DMS53 treated with DMSO at 0.1 percent for 48 hours (cell line): ENCODE results near the gene RASGRP4.
A peak's percentile ranks its signal among the peaks of the same experiment; 100 is the strongest.
"Not testable (repeated sequence)": the region's sequence is repeated elsewhere in the genome, so short reads cannot be mapped to it uniquely, and the experiment has no call there.

ENCODE experiments used
- DNase-seq: peaks from one replicate; lab custom pipeline; 2025; ENCODE audit not compliant: unreplicated experiment; lab: John Stamatoyannopoulos, UW

RASGRP4 gene

GRCh38 chr19:38375098-38375493, 50.9 kb downstream of the RASGRP4 start:
- no peak for DNase-seq

- DNase-seq, result peak; percentile 99
Observed at GRCh38 chr19:38374332-38375097, 51.5 kb downstream of the RASGRP4 start, which contains the start of gene PSMD8. Gene PSMD8, plus strand, starts transcription at chr19:38374571. Its CDS starts 31 bp downstream, at chr19:38374602.

- DNase-seq, result no peak
Observed at GRCh38 chr19:38373907-38374331, 52.1 kb downstream of the RASGRP4 start.

- no peak for DNase-seq
Observed at GRCh38 chr19:38371081-38371480, 54.9 kb downstream of the RASGRP4 start.

- no peak for DNase-seq
Observed at GRCh38 chr19:38370299-38370698, 55.7 kb downstream of the RASGRP4 start.

GRCh38 chr19:38369584-38369983, 56.4 kb downstream of the RASGRP4 start:
- DNase-seq, result no peak

- no peak for DNase-seq
Observed at GRCh38 chr19:38367041-38367440, 59.0 kb downstream of the RASGRP4 start.

- not testable (repeated sequence) for DNase-seq
Observed at GRCh38 chr19:38362946-38363688, 62.9 kb downstream of the RASGRP4 start.

- peak; percentile 87 for DNase-seq
Observed at GRCh38 chr19:38362076-38362945, 63.7 kb downstream of the RASGRP4 start.

- peak; percentile 84 for DNase-seq
Observed at GRCh38 chr19:38361633-38362075, 64.4 kb downstream of the RASGRP4 start.

- peak; percentile 49 for DNase-seq
Observed at GRCh38 chr19:38360839-38361631, 65.0 kb downstream of the RASGRP4 start.

- no peak for DNase-seq
Observed at GRCh38 chr19:38360351-38360750, 65.7 kb downstream of the RASGRP4 start.

- DNase-seq, result no peak
Observed at GRCh38 chr19:38359242-38360021, 66.6 kb downstream of the RASGRP4 start.
